Right renal pelvis (tissue), 4 donors: ENCODE results near the gene PRKCH. TPM values are rescaled to one million over a fixed set of nuclear protein-coding genes. Genes with fewer than 3 reads are reported as not detected.

Experiments used
- DNase-seq, 4 donors: peaks; one replicate each; pipeline ENCODE4 v3.0.0-alpha.2; 2013; ENCODE audit warnings: low read depth in 4 of 4, low spot score in 3 of 4, missing footprints in 1 of 4
- polyA plus RNA-seq, 4 donors: library from polyadenylated mRNA; unstranded; fragments of 120-200 nt; gene quantifications; one replicate each; pipeline ENCODE4 v1.2.1, GENCODE V29; 2013; ENCODE audit not compliant: insufficient read length in 4 of 4

PRKCH gene
- polyA plus RNA-seq, 4 donors = 17.2 to 19.8 (median 18.4) TPM

DNA sequence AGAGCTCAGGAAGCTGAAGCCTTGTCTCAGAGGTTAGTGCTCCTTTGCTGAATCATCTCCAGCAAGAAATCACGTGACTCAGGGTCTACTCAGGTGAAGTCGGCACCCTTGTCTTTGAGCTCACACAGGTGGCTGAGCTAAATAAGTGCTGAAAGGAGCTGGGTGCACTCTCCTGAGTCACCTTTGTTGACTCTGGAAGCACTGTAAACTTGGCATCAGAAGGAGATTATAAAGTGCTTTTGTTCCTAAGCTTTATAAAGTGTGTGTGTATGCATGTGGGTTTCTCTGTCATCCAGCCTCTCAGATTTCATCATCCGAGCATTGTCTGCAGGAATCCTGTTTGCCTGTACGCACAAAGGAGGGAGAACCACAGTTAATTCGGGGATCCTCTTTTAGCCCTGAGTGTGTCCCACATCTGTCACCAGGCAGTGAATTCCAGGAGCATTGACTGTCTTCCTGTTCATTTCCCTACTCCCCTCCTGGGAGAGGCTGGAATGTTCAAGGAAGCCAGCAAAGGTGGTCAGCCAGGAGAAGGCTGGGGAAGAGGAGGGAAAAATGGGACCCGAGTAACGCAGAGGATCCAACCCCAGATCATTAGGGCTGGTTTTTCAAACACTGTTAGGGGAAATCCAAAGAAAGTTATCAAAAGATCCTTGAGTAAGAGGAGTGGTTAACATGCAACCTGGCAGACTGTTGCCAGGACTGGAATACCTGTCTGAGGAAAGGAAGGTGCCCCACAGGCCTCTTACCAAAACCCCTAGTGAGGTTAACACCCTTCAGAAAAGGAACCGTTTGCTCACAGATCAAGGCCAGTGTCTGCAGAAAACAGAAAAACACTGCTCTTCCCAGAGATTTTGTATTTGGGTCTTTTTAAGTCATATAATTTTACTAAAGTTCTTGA is 216.4 kb downstream of the PRKCH start:
- DNase-seq = no peak

DNA sequence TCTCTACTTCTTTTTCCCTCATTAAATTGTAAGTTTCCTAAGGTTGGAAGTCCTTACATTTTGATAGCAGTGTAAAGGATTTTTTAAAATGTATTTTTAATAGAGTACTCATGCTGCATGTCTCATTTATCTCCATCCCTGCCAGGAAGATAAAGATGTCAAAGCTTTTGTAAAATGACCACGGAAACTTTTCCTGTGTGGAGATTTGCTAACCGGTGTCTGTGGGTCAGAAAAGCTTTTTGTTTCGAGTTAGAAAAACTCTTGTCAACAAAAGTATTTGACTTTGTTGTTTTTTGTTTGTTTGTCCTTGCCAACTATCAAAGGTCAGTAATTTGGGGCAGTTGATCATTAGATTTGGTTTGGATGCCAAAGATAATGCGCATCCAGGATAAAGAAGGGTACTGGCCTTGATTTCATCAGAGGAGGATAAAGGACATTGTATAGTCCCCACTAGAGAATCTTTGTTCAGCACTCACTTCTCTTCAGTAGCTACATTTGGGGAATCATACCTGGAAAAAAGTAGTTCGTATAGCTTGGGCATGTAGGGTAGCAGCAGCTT is 217.2 kb downstream of the PRKCH start:
- DNase-seq = no peak

DNA sequence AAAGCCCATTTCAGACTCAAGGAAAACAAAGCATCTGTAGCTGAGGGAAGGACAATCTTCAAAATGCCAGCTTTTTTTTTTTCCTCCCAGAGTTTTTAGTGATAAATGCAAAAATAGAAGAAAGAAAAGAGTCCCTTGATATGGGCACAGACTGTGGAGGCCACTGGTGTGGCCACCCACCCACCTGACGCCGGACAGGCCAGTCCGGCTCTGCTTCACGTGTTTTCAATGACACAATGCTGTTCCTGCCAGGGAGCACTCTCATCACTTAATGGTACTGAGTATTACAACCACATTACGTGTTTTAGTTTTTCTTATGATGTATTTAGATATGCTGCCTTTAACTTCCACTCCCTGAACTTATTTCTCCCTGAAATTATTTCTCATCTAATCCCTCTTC is 218.3 kb downstream of the PRKCH start:
- DNase-seq = no peak

DNA sequence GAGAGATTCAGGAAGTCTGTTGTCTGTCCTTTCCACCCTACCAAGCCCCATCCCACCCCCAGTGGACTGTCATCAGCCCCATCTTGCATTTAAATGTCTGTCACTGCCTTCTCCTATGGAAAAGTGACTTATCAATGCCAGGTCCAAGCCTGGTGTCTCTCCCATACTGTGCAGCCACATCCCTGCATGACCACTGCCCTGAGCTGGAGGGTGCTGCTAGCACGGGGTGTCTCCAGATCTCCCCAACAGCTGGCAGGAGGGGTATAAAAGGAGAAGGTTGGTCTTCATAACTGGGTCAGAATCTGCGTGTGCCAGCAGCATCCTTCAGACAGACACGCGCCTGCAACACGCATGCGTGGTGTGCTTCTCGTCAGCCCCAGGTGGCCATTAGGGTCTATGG is 219.6 kb downstream of the PRKCH start:
- DNase-seq = no peak

DNA sequence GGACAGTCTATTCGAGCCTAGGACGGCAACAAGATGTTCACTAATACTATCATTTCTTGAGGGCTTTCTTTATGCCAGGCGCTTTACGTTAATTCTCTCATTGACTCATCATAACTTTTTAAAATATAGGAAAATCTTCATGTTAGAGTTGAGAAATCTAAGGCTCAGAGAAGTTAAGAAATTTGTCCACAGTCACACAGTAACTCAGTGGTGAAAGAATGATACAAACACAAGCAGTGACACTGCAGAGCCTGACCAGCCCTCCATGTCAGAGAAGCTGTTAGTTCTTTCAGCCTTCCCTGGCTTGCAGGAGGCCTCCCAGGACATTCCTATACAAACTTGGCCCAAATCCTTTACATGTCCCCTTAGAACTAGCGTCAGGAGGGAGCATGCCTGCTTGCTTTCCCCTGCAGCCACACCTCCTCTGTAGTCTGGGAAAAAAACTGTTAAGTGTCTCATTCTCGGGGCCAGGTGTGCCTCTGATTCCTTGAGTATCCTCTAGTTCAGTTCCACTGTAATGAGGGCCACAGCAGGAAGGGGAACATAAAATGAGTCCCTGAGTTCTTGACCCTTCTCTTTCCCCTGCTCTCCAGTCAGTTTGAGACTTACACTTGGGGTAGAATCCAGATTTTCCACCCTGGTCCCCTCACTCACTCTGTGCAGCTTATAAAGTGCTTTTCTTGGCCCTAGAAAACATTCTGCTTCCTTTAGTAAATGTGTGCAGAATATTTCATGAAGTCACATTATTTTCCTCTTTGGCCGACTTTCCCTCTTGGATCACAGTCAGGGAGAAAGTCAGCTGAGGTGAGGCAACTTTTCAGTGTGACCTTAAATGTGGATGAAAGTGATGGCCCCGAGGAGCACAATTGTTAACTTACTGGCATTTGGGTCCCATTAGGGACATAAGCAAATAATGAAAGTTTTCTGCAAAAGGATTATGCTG is 221.7 kb downstream of the PRKCH start:
- no peak for DNase-seq

DNA sequence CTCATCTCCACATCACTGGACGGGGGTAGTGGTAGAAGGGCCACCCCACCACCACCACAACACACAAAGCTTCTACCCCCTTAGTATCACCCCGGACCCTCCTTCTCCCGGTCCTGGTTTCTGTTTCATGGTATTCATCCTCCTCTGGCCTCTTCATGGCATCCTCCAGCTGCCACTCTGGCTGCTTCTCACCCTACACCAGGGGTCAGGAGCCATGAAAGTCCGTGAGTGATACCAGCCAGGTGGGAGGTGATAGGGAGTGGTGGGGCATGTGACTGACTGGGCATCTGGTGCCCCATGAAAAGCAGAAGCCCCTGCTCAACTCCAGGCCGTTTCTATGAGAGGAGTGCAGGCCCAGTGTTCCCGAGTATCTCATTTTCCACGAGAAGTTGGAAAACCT is 222.6 kb downstream of the PRKCH start:
- DNase-seq = no peak

DNA sequence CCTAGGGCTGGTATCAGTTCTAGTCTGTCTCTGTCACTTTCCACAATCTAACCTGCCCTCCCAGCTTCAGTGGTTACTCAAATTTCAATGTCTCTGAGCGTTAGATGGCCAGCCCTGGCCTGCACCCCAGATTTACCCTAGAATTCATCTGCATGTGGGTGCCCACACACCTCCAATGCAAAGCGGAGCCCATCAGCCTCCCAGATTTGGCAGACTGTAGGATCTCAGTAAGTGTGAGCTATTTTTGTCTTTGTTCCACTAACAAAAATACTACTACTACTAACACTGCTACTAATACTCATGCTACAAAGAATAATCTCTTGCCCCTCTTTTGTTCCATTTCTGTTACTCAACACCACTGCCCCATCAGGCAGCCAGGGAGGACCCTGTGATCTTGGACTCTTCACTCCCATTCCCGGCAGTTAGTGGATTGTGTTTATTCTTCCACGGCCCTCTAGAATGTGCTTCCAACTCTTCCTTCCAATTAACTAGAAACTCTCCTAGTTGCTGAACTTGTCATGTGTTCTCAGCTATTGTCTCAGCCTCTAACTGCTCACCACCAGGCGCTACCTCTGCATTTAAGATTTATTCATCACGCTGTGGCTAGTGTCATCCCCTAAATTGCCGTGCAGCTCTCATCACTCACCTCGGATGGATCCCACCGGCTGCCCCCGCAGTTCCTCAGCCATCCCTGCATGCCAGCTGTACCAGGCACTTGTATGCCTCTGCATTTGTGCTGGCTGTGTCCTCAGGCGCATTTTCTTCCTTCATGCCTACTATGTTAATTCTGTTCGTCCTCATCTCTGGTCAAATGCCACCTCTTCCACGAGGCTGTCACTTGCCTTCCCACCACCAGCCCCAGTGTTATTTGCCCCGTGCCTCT is 223.3 kb downstream of the PRKCH start:
- DNase-seq = no peak

DNA sequence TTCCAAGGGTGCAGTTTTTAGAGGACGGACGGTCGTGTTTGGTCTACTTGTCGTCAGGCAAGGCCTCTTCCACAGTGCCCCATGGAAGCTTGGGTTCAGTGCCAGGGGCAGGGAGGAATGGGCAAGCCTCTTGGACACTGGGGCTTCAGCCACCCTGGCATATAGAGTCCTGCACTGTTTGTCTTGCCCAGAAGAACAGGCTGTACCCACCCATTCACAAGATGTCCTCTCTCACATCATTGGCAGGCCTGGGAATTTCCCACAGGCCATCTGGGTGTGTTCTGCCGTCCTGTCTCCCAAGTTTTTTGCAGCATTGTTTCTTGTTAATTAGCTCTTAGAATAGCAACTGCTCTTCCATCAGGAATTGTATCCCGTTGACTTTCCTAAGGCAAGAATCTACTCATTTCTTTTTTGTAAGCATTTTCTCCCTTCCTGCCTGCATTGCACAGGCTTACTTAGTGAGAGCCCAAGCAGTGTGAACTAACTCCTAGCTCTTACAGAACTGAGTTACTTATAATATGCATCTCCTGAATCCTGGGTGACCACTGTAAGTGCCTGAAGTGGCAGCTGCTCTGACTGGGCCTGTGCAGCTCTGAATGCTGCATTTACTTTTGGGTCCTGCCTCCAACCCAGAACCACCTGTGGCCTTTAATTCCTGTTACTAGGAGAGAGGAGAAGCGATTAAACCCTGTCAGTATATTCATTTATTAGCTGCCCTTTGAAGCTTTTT is 224.5 kb downstream of the PRKCH start:
- no peak for DNase-seq

DNA sequence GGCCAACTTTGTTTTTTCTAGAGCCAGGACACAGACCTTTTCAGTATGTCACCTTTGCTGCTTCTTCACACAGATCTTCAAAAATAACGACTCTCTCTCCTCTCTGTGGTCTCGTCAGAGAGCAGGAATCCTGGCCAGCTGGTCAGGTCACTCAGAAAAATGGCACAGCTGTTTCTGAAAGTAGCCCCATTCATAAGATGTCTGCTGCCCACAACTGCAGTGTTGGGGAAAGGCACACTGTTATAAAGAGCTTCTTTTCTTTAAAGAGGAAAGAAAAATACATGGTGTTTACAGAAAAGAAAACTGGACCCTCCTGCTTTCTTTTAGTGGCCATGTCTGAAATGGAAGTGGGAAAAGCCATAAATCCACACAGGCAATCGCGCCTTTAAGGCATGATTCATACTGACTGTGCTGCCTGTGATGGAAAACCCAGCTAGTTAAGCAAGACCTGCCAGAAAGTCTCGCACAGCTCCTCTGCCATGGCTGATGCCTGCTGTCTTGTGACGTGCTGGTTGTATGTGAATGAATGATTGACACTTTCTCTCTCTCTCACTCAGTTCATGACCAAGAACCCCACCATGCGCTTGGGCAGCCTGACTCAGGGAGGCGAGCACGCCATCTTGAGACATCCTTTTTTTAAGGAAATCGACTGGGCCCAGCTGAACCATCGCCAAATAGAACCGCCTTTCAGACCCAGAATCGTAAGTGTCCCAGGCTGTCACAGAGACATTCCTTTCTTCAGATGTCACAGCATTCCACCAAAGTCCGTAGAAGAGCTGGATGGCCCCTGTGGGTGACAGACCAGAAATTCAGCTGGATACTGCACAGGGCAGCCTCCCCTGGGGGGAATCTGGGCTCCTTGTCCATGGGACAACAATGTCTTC is 226.0 kb downstream of the PRKCH start:
- DNase-seq = no peak

DNA sequence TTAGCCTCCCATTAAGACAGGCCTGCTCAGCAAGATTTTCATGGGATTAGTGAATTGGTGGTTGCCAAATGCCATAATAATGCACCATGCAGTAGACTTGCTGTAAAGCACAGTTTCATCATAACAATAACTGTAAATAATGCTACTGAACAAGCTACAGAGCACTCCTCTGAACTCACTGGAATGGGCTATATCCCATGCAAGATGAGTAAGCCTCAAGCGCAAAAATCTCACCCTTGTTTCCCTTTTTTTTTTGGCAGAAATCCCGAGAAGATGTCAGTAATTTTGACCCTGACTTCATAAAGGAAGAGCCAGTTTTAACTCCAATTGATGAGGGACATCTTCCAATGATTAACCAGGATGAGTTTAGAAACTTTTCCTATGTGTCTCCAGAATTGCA is 228.0 kb downstream of the PRKCH start:
- DNase-seq = no peak

DNA sequence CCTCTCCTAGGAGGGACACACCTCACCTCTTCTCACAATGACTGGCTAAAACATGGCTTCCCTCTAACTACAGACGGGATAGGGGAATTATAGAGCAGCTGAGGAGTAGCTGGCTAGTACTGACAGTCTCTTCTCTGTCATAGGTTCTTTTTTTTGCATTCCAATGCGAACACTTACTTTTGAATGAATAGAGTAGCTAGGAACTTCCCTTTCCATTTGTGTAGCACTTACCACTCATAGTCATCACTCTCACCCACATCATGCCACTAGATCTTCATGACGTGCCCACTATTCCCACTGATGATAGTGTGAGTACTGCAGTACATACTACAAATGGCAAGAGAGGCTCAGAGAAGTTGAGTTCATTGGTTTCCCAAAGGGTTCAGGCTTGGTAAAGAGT is 230.0 kb downstream of the PRKCH start:
- no peak for DNase-seq

DNA sequence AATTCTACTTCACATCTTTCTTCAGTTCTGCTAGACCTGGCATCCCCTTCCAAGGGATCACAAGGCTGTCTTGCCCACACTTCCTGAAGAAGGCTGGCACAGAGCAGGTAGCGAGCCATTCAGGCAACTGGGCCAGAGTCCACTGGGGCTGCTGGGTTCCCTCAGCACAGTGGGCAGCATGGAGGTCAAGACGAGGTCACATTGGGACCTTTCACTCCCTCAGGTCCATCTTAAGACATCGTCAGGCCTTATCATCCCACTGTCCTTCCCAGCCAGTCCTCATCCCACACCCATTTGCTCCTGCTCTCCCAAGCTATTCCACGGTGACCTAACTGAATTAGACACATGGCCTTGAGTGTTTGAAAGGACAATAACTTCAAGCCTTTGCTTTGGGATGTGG is 230.9 kb downstream of the PRKCH start:
- DNase-seq = no peak

DNA sequence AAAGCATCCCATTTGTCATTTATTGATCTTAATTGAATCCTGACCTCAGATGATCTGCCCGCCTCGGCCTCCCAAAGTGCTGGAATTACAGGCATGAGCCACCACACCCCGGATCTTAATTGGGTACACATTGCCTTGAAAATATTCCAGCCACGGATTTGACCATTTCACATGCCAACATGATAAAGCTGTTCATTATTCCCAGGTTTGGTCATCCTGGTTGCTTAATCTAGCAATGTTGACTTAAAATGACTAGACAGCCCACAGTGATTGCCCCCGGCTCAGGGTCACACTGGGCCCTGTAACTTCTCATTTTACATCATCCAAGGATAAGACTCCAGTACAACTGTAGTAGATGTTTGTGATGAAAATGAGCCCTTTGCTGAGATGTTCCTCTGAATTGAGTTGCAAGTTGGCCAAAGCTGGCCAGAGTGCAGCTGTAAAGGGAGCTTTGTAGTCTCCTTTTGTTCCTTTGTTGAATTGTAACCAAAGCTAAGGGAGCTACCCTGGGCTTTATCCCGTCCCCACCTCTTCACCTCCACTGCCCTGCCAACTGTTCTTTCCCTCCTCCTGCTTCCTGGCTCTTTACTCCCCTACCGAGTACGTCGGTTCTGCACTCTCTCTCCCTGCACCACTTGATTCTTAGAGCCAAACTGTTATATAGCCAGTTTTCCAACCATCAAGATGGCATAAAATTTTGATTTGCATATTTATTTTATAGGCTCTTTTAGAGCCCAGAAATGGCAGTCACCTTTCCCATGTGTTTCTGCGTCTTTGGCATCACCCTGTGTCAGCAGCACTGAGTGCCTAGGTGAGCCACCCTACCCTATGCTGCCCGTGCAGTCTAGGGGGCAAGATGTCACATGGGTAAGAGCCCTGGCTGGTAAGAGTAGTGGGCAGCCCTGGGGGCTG is 232.6 kb downstream of the PRKCH start:
- DNase-seq = no peak

DNA sequence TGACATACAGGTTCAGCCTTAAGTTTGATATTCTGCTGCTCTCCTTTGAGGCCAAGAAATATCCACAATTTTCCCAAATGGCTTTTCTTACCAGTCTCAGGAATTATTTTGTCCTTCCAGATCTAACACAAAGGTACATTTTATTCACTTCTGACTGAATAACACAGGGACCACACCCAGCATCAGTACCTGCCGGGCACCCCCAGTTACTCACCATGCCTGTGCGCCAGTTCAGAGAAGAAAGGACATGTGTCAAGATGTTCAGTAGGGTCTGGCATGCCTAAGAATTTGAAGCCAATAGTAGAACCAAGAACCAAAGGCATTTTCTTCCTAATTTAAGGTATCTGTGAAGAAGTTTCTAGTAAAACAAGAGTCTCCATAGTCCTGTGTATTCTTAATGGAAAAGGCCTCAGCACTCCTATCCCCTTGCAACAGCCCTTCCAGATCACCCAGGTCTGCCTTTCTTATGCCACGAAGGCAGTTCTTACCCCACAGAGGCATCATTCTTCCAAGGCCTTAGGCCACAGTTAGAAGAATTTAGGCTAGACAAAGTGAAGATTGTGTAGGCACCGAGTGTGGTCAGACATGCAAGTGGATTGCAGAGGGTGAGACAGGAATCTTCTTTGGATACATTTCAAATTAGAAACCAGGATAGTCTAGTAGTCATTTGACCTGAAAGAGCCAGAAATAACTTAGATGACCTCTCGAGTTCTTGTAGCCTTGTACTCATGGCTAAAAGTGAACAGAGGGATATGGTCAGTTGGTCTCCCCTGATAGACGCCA is 233.9 kb downstream of the PRKCH start:
- DNase-seq = no peak

DNA sequence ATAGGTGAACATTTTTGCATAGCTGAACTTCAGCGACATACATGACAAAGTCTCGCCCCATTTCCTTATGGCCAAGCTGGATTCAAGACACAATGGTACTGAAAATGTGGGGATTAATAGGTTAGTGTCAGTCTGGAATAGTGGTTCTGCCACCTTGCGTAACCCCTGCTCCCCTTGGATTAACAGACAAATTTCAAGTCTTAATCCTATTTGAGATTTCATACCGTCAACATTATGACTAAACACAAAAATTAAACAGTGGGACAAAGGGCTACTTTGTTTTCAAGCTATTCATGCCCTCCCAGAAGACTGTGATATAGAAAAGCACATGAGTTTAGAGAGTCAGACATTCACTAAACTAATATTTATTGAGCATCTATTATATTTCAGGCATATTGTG is 235.1 kb downstream of the PRKCH start:
- DNase-seq = no peak

DNA sequence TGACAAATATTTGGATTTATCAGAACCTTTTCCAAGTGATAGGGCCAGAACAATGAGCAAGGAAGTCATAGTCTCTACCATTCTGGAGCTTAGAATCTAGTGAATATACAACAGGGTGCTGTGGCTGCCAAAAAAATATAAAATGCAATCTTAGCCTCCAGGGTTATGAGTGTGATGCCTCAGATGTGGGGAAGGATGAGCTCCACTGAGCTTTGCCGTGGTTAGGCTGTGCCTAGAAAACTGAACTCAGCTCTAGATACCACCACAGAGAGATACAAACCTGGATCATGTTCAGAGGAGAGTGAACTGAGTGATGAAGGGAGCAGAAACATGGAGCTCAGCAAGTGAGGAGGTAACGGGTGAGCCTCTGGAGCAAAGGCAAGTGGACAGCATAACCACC is 235.9 kb downstream of the PRKCH start:
- DNase-seq = no peak

DNA sequence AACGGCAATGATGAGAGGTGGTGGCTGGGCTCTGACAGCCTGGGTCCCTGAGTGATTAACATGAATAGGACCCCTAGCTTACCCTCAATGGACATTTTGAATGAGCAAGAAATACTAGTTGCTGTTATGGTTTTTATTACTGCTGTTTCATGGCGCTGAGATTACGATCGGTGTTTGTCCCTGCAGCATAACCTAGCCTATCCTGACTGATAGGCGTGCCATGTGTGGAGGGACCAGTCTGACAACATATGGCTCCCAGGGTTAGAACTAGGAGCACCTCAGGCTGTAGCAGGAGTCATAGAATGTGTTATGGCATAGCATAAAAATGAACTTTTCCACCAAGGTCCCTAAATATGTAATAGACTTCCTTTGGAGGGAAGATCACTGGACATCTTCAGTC is 236.5 kb downstream of the PRKCH start:
- DNase-seq = no peak
